HG03025 (cell line): Measurements from ENCODE around the gene IGFBP4.
"Not testable (repeated sequence)": the region's sequence is repeated elsewhere in the genome, so short reads cannot be mapped to it uniquely, and the experiment has no call there.

ENCODE experiments used
- ATAC-seq: cut with Tn5 transposase; IDR thresholded peaks from one replicate; pipeline ENCODE4 v1.9.1; 2021; ENCODE audit warnings: mild to moderate bottlenecking, moderate library complexity; ENCODE audit not compliant: unreplicated experiment, low FRiP score

Gene IGFBP4

DNA sequence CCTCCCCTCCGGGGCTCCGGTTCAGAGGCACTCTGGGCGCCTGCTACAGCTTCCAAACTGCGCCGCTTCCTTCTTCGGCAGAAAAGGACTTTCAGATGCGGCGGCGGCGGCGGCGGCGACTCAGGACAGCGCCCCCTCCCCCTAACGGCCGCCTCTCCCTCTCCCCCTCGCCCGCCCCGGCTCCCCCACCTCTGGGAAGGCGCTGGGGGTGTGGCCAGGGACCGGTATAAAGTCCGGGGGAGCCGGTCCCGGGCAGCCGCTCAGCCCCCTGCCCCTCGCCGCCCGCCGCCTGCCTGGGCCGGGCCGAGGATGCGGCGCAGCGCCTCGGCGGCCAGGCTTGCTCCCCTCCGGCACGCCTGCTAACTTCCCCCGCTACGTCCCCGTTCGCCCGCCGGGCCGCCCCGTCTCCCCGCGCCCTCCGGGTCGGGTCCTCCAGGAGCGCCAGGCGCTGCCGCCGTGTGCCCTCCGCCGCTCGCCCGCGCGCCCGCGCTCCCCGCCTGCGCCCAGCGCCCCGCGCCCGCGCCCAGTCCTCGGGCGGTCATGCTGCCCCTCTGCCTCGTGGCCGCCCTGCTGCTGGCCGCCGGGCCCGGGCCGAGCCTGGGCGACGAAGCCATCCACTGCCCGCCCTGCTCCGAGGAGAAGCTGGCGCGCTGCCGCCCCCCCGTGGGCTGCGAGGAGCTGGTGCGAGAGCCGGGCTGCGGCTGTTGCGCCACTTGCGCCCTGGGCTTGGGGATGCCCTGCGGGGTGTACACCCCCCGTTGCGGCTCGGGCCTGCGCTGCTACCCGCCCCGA, at the start of gene IGFBP4:
TSS of gene IGFBP4 (plus strand) at position 255 of the 792 bp plus-strand sequence. CDS start at position 541, 286 bp downstream.
- no peak for ATAC-seq

GRCh38 chr17:40399185-40399584, 44.1 kb upstream of the IGFBP4 start:
- ATAC-seq: no peak

DNA sequence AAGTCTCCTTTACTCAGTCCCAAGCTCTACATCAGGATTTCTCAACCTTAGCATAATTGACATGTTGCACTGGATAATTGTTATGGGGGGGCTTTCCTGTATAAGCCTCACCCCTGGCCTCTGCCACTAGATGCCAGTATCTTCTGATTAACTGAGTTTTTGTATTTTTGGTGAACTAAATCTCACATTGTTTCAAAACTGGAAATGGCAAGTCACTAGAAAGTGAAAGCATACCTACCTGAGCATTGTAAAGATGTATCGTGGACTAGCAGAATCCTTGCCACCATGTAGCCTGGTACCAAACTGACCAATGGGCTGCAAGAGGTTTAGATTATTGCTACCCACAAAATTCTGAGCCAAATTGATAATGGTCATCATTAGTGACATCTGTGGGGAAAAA, 40.6 kb upstream of the IGFBP4 start:
- no peak for ATAC-seq

DNA sequence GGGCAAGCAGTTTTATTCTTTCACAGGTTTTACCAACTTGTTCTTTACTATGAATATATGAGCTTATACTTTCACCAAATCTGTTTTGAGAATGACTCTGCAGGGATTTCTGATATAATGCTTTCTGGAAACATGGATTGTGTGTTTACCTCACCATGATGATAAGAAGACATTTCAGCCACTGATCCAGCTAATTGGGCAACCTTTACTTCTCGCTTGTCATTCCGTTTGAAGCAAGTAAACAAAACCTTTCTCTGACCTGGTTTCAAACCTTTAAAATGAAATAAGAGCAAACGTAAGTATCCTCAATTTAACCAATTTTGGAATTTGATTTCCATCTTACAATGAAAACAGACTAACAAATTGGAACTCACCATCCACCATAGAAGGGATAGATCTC, 39.2 kb upstream of the IGFBP4 start:
- ATAC-seq: no peak

GRCh38 chr17:40407460-40407859, 35.8 kb upstream of the IGFBP4 start:
- no peak for ATAC-seq

GRCh38 chr17:40409540-40409939, 33.7 kb upstream of the IGFBP4 start:
- not testable (repeated sequence) for ATAC-seq

GRCh38 chr17:40410082-40410481, 33.2 kb upstream of the IGFBP4 start:
- no peak for ATAC-seq

GRCh38 chr17:40411821-40412220, 31.4 kb upstream of the IGFBP4 start:
- ATAC-seq: no peak

- ATAC-seq: no peak
Measured at GRCh38 chr17:40412880-40413279, 30.4 kb upstream of the IGFBP4 start.

DNA sequence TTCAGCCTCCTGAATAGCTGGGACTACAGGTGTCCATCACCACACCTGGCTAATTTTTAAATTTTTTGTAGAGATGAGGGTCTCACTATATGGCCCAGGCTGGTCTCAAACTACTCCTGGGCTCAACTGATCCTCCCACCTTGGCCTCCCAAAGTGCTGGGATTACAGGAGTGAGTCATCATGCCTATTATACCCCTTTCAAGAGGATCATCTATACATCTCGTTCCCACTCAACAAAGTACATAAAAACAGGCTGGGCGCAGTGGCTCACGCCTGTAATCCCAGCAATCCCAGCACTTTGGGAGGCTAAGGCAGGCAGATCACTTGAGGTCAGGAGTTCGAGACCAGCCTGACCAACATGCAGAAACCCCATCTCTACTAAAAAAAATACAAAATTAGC, 28.9 kb upstream of the IGFBP4 start:
- ATAC-seq: not testable (repeated sequence)

DNA sequence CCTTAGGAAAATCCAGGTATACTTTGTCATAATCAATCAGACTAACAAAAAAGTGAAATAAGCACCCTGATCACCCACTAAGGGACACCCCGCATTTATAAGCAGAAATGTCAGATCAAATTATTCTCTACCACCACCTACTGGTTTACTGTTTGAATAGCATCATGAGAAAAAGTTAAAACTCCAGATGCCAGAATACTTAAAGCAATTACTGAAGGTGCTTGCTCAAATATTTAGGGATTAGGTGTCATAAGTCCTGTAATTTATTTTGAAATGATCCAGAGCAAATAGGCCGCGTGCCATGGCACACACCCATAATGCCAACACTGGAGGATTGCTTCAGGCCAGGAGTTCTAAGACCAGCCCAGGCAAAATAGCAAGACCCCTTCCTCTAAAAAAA, 27.9 kb upstream of the IGFBP4 start:
- no peak for ATAC-seq

- ATAC-seq: no peak
Measured at GRCh38 chr17:40416671-40417070, 26.6 kb upstream of the IGFBP4 start.

DNA sequence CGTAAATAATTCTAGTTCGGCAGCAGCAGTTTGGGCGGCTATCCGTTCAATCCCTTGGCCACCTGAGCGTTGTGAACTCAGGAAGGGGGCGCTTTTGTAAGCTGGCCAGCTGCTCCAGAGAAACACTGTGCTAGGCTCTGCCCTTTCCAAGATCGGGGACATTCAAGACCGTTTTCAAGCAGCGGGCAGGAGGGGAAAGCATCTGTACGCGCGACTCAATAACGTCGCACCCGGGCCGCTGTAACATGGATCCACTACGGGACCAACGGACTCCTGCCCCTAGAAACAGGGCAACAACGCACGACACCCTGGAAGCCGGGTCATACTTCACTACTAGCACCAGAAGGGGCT, 26.0 kb upstream of the IGFBP4 start:
- peak; percentile 14 for ATAC-seq

GRCh38 chr17:40417609-40418427, 25.4 kb upstream of the IGFBP4 start, which contains the start of gene TOP2A:
TOP2A (minus strand) TSS chr17:40417896; CDS start chr17:40417791, 105 bp downstream.
- ATAC-seq: peak; percentile 94

GRCh38 chr17:40418428-40418706, 24.9 kb upstream of the IGFBP4 start:
- ATAC-seq: no peak

DNA sequence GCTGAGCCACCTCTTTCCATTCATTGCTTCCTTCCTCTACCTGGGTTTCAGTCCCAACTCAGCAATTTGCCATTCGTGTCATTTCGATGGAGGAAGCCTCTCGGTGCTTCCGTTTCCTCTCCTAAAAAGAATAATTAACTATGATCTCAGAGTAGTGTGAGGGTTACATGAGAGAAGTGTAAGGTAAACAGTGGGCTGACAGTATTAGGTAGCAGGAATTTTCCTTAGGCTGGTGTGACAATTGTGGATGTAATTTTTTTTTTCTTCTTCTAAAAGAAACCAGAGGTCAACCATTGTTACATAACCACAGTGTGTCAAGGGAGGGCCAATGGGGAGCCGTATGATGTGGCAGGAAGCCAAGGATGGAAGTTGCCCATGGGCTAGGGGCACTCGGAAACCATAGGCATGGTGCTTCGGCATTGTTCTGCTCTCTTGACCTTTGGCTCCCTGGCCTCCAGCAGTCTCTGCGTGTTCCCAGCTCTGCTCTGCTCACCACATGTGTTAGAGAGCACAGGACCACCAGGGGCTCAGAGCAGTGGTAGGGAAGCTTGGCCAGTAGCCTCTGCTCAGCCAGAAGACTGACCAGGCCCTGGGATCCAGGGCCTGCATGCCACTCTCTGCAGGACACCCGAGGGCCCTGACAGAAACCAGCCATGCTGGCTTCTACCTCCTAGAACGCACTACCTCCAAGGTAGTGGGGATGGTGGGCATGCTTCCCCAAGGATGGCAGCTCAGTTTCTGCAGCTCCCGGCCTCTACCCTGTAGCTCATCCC, 23.5 kb upstream of the IGFBP4 start:
- no peak for ATAC-seq

DNA sequence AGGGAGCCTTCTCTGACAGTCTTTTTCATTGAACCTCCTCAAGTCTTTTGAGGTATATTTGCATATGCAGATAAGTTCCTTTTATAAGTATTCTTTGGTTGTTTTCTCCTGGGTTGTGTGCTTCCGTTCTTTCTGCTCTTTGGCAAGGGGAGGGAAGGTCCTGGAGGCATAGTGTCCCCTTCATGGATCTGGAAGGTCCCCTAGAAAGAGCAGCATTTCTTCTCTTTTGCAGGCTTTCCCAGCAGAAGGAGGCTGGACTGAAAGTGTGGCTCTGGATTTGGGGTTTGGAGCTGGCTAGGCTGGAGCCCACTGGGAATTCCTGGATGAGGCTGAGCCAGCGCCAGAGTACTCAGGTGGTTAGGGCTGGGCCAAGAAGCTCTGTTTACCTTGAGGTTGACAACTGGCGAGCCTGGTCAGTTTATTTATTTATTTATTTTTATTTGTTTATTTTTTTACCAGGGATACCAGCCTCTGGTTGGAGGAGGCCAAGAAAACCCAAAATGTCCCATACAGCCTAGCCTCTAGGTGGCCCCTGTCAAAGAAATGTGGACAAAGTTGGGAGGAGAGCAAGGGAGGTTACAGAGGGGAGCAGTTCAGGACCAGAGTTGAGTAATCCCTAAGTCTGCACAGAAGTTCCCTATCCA, 20.1 kb upstream of the IGFBP4 start:
- no peak for ATAC-seq

- ATAC-seq: no peak
Measured at GRCh38 chr17:40425741-40426140, 17.5 kb upstream of the IGFBP4 start.

DNA sequence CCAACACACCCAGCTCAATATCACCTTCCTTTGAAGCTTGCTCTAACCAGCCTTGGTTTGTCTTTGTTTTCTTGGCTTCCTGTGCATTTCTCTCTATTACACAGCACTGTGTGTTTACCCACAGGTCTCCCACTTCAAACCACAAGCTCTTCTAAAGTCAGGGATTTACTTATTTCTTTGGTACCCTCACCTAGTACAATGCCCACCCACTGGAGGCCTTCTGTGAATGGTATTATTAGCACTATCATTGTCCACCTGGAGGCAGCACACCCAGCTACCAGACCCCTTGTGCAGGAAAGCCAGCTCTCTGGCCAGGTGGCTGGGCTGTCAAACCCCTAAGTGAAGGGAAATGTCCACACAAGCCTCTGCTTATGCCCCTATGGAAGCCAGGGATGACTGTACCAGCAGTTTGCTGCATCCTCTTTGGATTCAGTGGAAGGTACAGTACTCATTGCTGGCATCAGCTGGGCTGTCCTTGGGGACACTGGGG, 16.2 kb upstream of the IGFBP4 start:
- no peak for ATAC-seq
